ENCODE measurements around the gene EVPLL. TPM values are rescaled to one million over a fixed set of nuclear protein-coding genes. Genes with fewer than 3 reads are reported as not detected.
"Not testable (repeated sequence)": the region's sequence is repeated elsewhere in the genome, so short reads cannot be mapped to it uniquely, and the experiment has no call there.

The EVPLL gene
- total RNA-seq, 4 donors from 2014 or later: 0.36 to 0.37 TPM; not detected in 2

- no peak for DNase-seq (ENCODE audit: low spot score)
- no peak for TF ChIP-seq CTCF (IDR thresholded peaks at IDR 0.05)
- ATAC-seq (ENCODE audit: low FRiP score): no peak
These were observed 13.4 kb upstream of the EVPLL start for GRCh38 chr17:18364166-18364565.

GRCh38 chr17:18368946-18369345 lies 8.6 kb upstream of the EVPLL start:
- DNase-seq (ENCODE audit: low spot score) (no peak), ATAC-seq (ENCODE audit: low FRiP score) (no peak)
- no peak for TF ChIP-seq CTCF (IDR thresholded peaks at IDR 0.05)

GRCh38 chr17:18370761-18371160 lies 6.8 kb upstream of the EVPLL start:
- no peak for ATAC-seq (ENCODE audit: low FRiP score)
- TF ChIP-seq CTCF (IDR thresholded peaks at IDR 0.05): no peak
- DNase-seq (ENCODE audit: low spot score): no peak

- no peak for TF ChIP-seq CTCF (IDR thresholded peaks at IDR 0.05)
- DNase-seq (ENCODE audit: low spot score) (no peak), ATAC-seq (ENCODE audit: low FRiP score) (no peak)
These were observed 6.1 kb upstream of the EVPLL start for GRCh38 chr17:18371455-18371854.

GRCh38 chr17:18373181-18373580 lies 4.4 kb upstream of the EVPLL start:
- not testable (repeated sequence) for ATAC-seq (ENCODE audit: low FRiP score); DNase-seq (ENCODE audit: low spot score)

- ATAC-seq (ENCODE audit: low FRiP score) (no peak), DNase-seq (ENCODE audit: low spot score) (no peak)
- no peak for TF ChIP-seq CTCF (IDR thresholded peaks at IDR 0.05)
These were observed 3.4 kb upstream of the EVPLL start for GRCh38 chr17:18374216-18374615.

GRCh38 chr17:18378205-18378505 lies 577 bp downstream of the EVPLL start:
- ATAC-seq (ENCODE audit: low FRiP score): no peak
- no peak for DNase-seq (ENCODE audit: low spot score)
- TF ChIP-seq CTCF (IDR thresholded peaks at IDR 0.05): no peak

- ATAC-seq (ENCODE audit: low FRiP score); DNase-seq (ENCODE audit: low spot score): not testable (repeated sequence)
These were observed 1.0 kb downstream of the EVPLL start for GRCh38 chr17:18378614-18379013.
